ENCODE results near the gene MSL1. TPM values are rescaled to one million over a fixed set of nuclear protein-coding genes. Genes with fewer than 3 reads are reported as not detected.
A peak's percentile ranks its signal among the peaks of the same experiment; 100 is the strongest.

MSL1 gene
- total and polyA plus RNA-seq, 2 of the 13 experiments (the other 11 are each of a cell fraction or from before 2014, with no cell fraction given): 63.8 to 88.5 TPM

DNA sequence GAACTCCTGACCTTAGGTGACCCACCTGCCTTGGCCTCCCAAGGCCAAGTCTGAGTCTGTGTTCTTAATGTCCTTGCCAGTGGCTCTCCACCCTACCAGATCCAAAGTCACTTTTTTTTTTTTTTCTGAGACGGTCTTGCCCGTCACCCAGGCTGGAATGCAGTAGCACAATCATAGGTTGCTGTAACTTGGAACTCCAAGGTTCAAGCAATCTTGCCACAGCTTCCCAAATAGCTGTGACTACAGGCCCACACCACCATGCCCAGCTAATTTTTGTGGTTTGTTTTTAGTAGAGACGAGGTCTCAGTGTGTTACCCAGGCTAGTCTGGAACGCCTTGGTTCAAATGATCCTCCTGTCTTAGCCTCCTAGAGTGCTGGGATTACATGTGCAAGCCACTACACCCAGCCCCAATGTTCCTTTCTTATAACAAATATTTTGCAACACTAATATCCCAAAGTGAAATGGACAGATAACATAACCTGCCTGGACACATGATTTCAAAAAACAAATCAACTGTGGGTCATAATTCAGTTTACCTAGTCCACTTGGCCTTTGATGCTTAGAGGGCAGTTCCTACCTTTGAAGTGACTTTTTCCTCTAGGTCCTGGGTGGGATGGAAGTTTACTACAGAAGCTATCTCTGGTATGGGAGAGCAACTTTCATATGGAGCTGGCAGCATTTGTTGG is 51.5 kb downstream of the MSL1 start (continued):
- TF ChIP-seq ZNF558 (CRISPR knock-in tag; IDR thresholded peaks at IDR 0.05; ENCODE audit: borderline replicate concordance) (no peak), XBP1 (CRISPR knock-in tag; IDR thresholded peaks at IDR 0.05) (no peak), ZNF253 (CRISPR knock-in tag; IDR thresholded peaks at IDR 0.05; ENCODE audit: borderline replicate concordance) (no peak), ZNF703 (CRISPR knock-in tag; IDR thresholded peaks at IDR 0.05; ENCODE audit: borderline replicate concordance) (no peak), SSRP1 (CRISPR knock-in tag; IDR thresholded peaks at IDR 0.05) (no peak), ZNF75D (CRISPR knock-in tag; IDR thresholded peaks at IDR 0.05; ENCODE audit: borderline replicate concordance) (no peak), ZNF891 (CRISPR knock-in tag; IDR thresholded peaks at IDR 0.05) (no peak), PCBP1 (IDR thresholded peaks at IDR 0.05; ENCODE audit: borderline replicate concordance, low read depth, low read length) (no peak), MBD4 (IDR thresholded peaks at IDR 0.05; ENCODE audit: borderline replicate concordance, low read length) (no peak), TRIM24 (CRISPR knock-in tag; IDR thresholded peaks at IDR 0.05) (no peak), ZNF10 (CRISPR knock-in tag; IDR thresholded peaks at IDR 0.05; ENCODE audit: borderline replicate concordance, low read depth) (no peak), MIER2 (CRISPR knock-in tag; IDR thresholded peaks at IDR 0.05) (0 out of 2 replicates have a peak, but pooled peaks have one; percentile 11), HOXA9 (CRISPR knock-in tag; IDR thresholded peaks at IDR 0.05; ENCODE audit: borderline replicate concordance) (no peak), ZNF883 (CRISPR knock-in tag; IDR thresholded peaks at IDR 0.05; ENCODE audit: not compliant biosample characterization) (no peak), EHMT2 (IDR thresholded peaks at IDR 0.05; ENCODE audit: borderline replicate concordance, low read depth, low read length) (no peak), ZNF296 (CRISPR knock-in tag; conservative IDR thresholded peaks at IDR 0.05) (no peak)
- TF ChIP-seq, protein P1, sequence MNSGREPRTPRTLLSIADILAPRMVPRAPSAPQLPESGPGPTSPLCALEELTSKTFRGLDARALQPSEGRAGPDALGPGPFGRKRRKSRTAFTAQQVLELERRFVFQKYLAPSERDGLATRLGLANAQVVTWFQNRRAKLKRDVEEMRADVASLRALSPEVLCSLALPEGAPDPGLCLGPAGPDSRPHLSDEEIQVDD (CRISPR knock-in tag; IDR thresholded peaks at IDR 0.05; ENCODE audit: borderline replicate concordance): no peak
- TF ChIP-seq, protein P2, sequence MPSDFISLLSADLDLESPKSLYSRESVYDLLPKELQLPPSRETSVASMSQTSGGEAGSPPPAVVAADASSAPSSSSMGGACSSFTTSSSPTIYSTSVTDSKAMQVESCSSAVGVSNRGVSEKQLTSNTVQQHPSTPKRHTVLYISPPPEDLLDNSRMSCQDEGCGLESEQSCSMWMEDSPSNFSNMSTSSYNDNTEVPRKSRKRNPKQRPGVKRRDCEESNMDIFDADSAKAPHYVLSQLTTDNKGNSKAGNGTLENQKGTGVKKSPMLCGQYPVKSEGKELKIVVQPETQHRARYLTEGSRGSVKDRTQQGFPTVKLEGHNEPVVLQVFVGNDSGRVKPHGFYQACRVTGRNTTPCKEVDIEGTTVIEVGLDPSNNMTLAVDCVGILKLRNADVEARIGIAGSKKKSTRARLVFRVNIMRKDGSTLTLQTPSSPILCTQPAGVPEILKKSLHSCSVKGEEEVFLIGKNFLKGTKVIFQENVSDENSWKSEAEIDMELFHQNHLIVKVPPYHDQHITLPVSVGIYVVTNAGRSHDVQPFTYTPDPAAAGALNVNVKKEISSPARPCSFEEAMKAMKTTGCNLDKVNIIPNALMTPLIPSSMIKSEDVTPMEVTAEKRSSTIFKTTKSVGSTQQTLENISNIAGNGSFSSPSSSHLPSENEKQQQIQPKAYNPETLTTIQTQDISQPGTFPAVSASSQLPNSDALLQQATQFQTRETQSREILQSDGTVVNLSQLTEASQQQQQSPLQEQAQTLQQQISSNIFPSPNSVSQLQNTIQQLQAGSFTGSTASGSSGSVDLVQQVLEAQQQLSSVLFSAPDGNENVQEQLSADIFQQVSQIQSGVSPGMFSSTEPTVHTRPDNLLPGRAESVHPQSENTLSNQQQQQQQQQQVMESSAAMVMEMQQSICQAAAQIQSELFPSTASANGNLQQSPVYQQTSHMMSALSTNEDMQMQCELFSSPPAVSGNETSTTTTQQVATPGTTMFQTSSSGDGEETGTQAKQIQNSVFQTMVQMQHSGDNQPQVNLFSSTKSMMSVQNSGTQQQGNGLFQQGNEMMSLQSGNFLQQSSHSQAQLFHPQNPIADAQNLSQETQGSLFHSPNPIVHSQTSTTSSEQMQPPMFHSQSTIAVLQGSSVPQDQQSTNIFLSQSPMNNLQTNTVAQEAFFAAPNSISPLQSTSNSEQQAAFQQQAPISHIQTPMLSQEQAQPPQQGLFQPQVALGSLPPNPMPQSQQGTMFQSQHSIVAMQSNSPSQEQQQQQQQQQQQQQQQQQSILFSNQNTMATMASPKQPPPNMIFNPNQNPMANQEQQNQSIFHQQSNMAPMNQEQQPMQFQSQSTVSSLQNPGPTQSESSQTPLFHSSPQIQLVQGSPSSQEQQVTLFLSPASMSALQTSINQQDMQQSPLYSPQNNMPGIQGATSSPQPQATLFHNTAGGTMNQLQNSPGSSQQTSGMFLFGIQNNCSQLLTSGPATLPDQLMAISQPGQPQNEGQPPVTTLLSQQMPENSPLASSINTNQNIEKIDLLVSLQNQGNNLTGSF (CRISPR knock-in tag; IDR thresholded peaks at IDR 0.05): no peak
- TF ChIP-seq, protein P3, sequence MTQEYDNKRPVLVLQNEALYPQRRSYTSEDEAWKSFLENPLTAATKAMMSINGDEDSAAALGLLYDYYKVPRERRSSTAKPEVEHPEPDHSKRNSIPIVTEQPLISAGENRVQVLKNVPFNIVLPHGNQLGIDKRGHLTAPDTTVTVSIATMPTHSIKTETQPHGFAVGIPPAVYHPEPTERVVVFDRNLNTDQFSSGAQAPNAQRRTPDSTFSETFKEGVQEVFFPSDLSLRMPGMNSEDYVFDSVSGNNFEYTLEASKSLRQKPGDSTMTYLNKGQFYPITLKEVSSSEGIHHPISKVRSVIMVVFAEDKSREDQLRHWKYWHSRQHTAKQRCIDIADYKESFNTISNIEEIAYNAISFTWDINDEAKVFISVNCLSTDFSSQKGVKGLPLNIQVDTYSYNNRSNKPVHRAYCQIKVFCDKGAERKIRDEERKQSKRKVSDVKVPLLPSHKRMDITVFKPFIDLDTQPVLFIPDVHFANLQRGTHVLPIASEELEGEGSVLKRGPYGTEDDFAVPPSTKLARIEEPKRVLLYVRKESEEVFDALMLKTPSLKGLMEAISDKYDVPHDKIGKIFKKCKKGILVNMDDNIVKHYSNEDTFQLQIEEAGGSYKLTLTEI (CRISPR knock-in tag; conservative IDR thresholded peaks at IDR 0.05): no peak
- TF ChIP-seq, protein P4, sequence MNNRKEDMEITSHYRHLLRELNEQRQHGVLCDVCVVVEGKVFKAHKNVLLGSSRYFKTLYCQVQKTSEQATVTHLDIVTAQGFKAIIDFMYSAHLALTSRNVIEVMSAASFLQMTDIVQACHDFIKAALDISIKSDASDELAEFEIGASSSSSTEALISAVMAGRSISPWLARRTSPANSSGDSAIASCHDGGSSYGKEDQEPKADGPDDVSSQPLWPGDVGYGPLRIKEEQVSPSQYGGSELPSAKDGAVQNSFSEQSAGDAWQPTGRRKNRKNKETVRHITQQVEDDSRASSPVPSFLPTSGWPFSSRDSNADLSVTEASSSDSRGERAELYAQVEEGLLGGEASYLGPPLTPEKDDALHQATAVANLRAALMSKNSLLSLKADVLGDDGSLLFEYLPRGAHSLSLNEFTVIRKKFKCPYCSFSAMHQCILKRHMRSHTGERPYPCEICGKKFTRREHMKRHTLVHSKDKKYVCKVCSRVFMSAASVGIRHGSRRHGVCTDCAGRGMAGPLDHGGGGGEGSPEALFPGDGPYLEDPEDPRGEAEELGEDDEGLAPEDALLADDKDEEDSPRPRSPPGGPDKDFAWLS (CRISPR knock-in tag; IDR thresholded peaks at IDR 0.05; ENCODE audit: borderline replicate concordance): no peak
